ENCODE measurements around the gene SLC6A11.

SLC6A11 gene

DNA sequence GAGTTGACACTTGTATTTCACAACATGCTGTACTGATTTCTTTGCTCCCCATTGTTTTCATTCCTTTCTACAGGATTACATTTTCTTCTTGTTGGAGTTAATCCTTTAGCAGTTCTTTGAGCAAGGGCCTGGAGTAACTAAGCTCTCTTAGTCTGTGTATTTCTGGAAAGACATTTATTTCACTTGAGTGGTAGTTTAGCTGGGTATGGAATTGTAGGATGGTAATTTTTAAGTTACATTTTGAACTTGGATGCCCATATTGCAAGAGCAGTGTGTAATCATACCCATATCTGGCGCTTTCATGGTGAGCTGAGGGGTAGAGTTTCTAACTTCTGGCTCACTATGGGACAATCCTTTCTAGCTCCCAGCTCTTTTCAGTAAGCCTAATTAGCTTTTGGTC is 74.6 kb downstream of the SLC6A11 start:
- DNase-seq: no peak

GRCh38 chr3:10892622-10893021 is 76.6 kb downstream of the SLC6A11 start:
- no peak for DNase-seq

GRCh38 chr3:10901296-10901945 is 85.4 kb downstream of the SLC6A11 start:
- DNase-seq: no peak

GRCh38 chr3:10907262-10907661 is 91.2 kb downstream of the SLC6A11 start:
- DNase-seq: no peak

GRCh38 chr3:10910367-10910766 is 94.3 kb downstream of the SLC6A11 start:
- DNase-seq: no peak

DNA sequence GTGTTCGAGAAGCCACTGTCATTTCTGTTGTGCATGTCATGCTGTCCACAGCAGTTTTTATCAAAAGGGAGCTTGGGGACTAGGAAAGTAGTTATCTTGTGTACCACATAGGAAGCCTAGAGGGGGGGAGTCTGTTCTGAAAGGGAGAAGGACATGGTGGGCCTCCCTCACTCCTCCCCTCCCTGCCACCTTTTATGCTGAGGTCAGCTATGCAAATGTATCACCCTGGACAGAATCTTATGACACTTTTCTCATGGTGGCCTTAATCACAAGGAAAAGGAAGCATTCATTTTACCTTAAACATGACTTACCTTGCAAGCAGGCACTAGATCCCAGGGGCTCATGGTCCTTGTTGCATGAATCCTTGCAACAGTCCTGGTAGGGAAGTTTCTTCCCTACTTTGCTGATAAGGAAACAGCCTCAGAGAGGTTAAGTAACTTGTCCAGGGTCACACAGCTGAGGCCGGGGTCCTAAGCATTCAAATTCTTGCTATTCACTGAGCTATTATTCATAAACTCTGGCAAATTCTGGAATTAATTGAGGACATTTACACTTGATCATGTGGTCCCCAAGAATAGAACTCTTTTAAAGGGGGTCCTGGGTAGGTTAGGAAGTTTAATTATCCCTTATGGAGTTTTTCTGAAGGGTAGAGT is 95.4 kb downstream of the SLC6A11 start:
- DNase-seq: no peak

DNA sequence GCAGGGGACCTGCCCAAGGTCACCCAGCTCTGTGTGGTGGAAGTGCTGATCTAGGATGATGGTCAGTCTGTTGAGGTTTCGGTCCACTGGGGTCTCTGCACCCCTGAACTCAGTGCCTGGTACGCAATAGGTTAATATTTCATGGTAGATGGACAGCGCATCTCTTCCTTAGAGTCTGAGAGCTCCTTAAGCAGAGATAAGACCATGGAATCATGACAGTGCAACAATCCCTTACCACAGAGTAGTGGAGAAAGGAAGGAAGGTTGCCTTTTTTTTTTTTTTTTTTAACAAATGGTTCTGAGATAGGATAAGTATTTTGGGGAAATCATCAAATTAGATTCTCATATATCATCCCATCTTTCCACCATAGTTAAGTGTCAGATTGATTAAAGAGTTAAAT is 96.8 kb downstream of the SLC6A11 start:
- DNase-seq: no peak

- no peak for DNase-seq
Observed at GRCh38 chr3:10915376-10915775, 99.3 kb downstream of the SLC6A11 start.

DNA sequence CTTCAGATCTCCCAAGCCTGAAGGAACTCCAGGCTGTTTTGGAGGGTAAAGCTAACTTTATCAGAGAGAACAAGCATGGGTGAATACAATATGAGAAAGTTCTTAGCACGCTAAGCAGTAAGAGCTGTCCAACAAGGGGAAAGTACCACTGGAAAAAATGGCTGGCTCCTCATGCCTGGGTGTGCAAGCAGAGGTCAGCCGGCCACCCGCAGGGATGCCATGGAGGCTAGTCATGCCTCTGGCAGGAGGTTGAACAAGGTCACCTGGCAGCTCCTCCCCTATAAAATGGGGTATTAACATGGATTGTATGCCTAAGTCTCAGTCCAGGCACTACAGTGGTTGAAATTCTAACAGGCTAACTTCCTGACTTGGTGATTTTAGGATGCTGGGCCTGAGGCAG is 101.1 kb downstream of the SLC6A11 start:
- DNase-seq: no peak

GRCh38 chr3:10918011-10918410 is 102.0 kb downstream of the SLC6A11 start:
- no peak for DNase-seq

- DNase-seq: no peak
Observed at GRCh38 chr3:10919636-10920035, 103.6 kb downstream of the SLC6A11 start.

DNA sequence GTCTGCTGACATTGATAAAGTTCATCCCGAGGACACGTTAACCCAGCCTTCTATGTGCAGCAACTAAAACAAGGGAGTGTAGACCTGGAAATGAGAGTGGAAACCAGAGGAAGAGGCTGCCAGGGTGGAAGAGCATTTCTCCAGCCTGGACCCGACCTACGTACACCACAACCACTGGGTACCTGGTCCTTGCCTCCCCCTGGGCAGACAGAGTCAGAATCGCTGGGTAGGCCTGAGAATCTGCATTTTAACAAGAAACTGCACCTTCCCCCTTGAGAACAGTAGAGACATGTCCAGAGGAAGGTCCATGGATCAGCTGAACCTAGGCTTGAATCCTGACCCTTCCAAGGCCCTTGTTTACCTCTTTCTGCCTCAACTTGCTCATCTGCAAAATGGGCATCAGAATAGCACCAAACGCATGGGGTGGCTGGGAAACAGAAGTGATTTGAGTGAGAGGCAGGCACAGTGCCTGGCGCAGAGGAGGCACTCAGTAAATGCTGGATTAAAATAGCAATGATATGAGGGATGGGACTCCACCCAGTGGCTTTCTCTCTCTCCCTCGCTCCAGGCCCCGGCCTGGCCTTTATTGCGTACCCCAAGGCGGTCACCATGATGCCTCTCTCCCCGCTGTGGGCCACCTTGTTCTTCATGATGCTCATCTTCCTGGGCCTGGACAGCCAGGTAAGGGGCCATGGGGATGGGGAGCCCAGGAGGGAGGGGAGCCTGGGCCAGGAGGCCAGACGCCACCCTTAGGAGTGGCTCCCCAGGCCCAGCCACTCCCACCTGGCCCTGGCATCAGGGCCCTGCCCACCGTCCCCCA is 109.6 kb downstream of the SLC6A11 start:
- no peak for DNase-seq

DNA sequence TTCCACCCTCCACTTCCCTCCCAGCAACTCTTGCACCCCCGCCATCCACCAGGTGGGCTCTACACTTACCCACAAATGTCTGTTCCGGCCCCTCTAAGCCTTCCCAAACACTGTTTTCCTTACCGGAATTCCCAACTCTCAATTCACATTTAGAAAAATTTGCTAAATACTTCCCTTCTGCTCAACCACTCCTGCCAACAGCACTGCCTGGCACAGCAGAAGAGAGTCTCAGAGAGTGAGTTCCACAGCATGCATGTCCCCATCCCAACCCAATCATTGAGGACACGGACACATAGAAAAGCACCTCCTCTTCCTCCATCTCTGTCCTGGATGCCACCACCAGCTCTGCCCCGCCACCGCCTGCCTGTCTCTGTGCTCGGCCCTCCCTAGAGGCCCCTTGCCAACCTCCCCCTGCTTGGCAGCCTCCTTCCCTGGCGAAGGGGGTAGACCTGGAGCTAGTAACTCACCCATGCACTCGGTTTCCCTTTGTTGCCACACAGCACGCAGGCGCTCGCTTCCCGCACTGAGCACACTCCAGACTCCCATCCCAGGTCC is 110.3 kb downstream of the SLC6A11 start:
- DNase-seq: no peak

- DNase-seq: no peak
Observed at GRCh38 chr3:10926811-10927521, 110.9 kb downstream of the SLC6A11 start.

DNA sequence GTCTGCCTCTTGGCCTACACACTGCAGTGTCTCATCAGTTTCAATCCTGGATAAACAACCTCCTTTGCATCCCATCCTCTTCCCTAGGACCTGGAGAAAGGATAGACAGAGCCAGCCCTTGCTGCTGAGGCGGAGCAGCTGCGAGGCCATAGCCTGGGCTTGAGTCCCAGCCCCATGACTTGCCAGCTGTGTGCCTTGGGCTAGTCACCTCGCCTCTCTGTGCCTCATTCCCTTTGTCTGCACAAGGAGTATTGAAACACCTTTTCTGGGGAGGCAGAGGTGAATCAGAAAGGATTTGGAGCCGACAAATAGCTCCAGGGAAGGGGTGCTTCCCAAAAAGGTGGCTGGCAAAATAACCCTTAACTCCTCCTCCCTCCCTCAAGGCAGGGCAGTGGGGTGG is 111.5 kb downstream of the SLC6A11 start:
- no peak for DNase-seq

DNA sequence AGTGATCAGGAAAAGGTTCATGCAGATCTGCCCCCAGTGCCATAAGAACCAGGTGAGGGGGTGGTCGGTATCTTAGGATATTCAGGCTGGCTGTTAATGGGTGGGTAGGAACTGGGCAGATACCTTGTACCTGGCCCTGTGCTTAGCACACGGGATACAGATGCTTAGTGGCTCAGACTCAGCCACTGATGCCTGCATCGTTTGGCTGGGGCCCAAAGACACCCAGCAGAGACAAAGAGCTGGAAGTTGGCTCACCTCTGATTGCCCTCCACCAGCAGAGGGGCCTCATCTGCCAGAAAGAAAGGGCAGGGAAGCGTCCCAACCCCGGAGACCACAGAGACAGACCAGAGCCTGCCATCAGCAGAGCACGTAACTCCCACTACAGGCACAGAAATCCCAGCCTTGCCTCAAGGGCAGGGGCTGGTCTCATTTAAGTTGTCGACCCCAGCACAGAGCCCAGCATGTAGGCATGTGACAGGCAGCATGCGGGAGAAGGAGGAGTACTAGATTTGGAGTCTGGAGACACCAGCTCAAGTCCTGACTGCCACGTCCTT is 112.5 kb downstream of the SLC6A11 start:
- DNase-seq: no peak

GRCh38 chr3:10928961-10929471 is 113.0 kb downstream of the SLC6A11 start:
- no peak for DNase-seq

- DNase-seq: no peak
Observed at GRCh38 chr3:10929978-10930665, 114.1 kb downstream of the SLC6A11 start.

DNA sequence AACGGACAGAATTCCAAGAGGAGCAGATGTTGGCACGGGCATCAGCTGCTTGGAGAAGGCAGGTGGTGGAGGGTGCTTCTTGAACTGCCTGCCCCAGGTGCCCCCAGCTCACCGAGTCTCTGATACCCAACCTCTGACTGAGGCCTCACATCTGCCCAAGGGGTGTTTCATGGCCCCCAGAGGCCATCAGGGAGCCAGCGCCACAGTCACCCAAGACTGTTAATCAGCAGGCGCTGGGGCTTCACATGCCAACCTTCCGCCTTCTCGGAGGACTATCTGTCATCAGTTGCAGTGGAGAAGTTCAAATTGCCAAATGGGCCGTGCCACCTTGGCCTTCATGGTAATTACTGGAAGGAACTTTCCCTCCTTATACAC is 114.6 kb downstream of the SLC6A11 start:
- DNase-seq: no peak

GRCh38 chr3:10932596-10932995 is 116.6 kb downstream of the SLC6A11 start:
- no peak for DNase-seq

DNA sequence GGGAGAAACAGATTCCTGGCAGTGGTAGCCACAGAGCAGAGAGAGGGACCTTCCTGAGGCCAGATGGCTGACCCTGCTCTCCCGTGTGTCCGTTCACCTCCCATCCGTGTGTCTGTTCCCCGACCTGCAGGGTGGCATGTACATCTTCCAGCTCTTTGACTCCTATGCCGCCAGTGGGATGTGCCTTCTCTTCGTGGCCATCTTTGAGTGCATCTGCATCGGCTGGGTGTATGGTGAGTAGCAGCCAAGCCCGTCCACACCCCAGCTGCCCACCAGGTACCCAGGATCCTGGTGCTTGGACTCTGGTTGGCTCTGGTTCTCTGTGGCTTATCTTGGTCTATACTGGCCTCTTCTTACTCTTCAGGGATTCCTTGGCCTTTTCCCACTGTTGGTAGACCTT is 117.0 kb downstream of the SLC6A11 start:
- DNase-seq: no peak

DNA sequence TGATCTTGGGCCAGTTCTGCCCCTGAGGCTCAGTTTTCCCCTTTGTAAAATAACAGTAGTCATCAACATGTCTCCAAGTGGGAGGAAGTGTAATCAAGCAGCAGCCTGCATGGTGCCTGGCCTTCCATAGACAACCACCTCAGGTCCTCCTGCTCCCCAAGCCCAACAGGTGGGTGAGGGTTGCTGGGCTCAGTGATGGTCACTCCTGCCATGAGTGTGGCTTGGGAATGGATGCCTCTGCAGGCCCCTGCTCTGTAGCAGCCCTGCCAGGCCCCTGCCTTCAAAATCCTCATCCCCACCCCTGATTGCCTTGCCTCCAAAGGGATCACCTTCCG is 117.4 kb downstream of the SLC6A11 start:
- no peak for DNase-seq
